ENCODE measurements around the gene TMEM238L.

- TF ChIP-seq, protein P1, sequence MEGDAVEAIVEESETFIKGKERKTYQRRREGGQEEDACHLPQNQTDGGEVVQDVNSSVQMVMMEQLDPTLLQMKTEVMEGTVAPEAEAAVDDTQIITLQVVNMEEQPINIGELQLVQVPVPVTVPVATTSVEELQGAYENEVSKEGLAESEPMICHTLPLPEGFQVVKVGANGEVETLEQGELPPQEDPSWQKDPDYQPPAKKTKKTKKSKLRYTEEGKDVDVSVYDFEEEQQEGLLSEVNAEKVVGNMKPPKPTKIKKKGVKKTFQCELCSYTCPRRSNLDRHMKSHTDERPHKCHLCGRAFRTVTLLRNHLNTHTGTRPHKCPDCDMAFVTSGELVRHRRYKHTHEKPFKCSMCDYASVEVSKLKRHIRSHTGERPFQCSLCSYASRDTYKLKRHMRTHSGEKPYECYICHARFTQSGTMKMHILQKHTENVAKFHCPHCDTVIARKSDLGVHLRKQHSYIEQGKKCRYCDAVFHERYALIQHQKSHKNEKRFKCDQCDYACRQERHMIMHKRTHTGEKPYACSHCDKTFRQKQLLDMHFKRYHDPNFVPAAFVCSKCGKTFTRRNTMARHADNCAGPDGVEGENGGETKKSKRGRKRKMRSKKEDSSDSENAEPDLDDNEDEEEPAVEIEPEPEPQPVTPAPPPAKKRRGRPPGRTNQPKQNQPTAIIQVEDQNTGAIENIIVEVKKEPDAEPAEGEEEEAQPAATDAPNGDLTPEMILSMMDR (conservative IDR thresholded peaks at IDR 0.05 in 1 of 2, IDR thresholded peaks at IDR 0.05 in 1 of 2; ENCODE audit: low read depth in 1 of 2, low read length in 2 of 2) = no peak
- no peak for TF ChIP-seq EZH2 (IDR thresholded peaks at IDR 0.05; ENCODE audit: low read length, missing control alignments)
These were observed 5.0 kb downstream of the TMEM238L start for GRCh38 chr17:10798910-10799309.

Measured in fibroblast of lung (primary cell).